ENCODE measurements around the gene EXOC3L4. TPM values are rescaled to one million over a fixed set of nuclear protein-coding genes. Genes with fewer than 3 reads are reported as not detected.

Gene EXOC3L4
- total RNA-seq, 6 experiments from 2014 or later: 0.45 TPM; not detected in 5

DNA sequence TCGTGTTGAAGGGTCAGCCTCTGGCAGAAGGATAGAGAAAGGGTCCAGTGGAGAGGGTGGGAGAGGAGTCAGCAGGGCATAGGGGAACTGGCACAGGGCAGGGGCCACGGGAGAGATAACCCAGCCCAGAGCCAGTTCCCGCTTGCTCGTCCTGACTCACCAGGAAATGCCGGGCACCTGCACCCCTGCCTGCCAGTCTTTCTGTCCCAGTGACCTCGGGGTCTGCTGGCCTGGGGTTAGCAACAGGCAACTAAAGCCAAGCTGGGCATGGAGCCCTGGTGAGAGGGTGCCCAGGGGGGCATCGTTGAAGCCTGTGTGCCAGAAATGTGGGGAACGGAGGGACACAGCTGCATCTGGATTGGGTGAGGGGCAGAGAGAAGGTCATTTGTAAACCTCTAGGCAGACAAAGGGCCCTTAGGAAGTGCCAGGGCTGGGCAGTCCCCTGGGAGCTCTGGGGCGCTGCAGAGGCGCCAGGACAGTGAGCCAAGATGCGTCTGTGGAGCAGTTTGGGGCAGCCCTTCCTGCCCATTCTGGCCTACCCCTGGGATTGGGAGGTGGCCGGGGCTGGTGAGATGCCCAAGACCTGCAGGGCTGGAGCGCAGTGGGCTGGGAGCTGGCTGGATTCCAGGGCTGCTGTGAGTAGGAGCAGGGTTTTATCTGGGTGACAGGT, 34.2 kb downstream of the EXOC3L4 start:
- peak overlapping the region; percentile 48; the same call in 1 of the 2 replicates for H3K27ac Mint-ChIP-seq
- DNase-seq: no peak

DNA sequence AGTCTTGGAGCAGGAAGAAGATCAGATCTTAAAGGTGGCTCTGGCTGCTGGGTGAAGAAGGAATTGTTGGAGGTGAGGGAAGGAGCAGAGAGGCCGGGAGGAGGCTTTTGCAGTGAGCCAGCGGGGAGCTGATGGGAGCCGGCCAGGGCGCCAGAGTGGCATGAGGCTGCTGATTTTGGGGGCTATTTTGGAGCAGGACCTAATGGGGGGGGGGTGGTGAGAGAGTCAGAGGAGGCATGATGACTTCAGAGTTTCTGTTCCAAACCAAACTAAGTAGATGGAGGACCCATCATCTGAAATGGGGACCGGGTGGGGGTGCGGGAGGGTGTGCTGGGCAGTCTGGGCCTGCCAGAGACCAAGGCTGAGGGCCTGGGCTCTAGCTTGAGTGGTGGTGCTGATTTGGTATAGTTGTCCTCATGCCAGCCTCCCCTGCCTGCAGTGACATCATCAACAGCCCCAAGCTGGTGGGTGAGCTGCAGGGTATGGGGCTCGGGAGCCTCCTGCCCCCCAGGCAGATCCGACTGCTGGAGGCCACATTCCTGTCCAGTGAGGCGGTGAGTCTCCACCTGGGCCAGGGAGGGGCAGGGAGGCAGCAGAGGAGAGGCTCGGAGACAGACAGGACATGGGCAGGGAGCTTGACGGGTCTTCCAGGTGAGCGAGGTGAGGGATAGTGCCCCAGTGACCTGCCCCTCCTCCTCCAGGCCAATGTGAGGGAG, 34.9 kb downstream of the EXOC3L4 start:
- Mint-ChIP-seq H3K4me3 (no peak overlapping the region), H3K27me3 (ENCODE audit: insufficient read depth) (peaks cover 2% of the 10 kb centered on the region; the same call in 1 of the 2 replicates), H3K4me1 (ENCODE audit: low read depth) (peaks cover 24% of the 10 kb centered on the region), H3K36me3 (ENCODE audit: low read depth) (peaks cover 5% of the 10 kb centered on the region; the same call in 1 of the 2 replicates), H3K27ac (no peak overlapping the region), H3K9me3 (no peaks in the 10 kb centered on the region)
- TF ChIP-seq, protein P1, sequence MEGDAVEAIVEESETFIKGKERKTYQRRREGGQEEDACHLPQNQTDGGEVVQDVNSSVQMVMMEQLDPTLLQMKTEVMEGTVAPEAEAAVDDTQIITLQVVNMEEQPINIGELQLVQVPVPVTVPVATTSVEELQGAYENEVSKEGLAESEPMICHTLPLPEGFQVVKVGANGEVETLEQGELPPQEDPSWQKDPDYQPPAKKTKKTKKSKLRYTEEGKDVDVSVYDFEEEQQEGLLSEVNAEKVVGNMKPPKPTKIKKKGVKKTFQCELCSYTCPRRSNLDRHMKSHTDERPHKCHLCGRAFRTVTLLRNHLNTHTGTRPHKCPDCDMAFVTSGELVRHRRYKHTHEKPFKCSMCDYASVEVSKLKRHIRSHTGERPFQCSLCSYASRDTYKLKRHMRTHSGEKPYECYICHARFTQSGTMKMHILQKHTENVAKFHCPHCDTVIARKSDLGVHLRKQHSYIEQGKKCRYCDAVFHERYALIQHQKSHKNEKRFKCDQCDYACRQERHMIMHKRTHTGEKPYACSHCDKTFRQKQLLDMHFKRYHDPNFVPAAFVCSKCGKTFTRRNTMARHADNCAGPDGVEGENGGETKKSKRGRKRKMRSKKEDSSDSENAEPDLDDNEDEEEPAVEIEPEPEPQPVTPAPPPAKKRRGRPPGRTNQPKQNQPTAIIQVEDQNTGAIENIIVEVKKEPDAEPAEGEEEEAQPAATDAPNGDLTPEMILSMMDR (IDR thresholded peaks at IDR 0.05): no peak
- no peak for DNase-seq

More for the DNA sequence above, 34.2 kb downstream of the EXOC3L4 start:
- Mint-ChIP-seq H3K27me3 (ENCODE audit: insufficient read depth) (peaks cover 2% of the 10 kb centered on the region; the same call in 1 of the 2 replicates), H3K4me1 (ENCODE audit: low read depth) (peaks cover 31% of the 10 kb centered on the region), H3K9me3 (no peaks in the 10 kb centered on the region), H3K4me3 (no peak overlapping the region), H3K36me3 (ENCODE audit: low read depth) (peaks cover 5% of the 10 kb centered on the region; the same call in 1 of the 2 replicates)
- TF ChIP-seq, protein P1 (IDR thresholded peaks at IDR 0.05): no peak

DNA sequence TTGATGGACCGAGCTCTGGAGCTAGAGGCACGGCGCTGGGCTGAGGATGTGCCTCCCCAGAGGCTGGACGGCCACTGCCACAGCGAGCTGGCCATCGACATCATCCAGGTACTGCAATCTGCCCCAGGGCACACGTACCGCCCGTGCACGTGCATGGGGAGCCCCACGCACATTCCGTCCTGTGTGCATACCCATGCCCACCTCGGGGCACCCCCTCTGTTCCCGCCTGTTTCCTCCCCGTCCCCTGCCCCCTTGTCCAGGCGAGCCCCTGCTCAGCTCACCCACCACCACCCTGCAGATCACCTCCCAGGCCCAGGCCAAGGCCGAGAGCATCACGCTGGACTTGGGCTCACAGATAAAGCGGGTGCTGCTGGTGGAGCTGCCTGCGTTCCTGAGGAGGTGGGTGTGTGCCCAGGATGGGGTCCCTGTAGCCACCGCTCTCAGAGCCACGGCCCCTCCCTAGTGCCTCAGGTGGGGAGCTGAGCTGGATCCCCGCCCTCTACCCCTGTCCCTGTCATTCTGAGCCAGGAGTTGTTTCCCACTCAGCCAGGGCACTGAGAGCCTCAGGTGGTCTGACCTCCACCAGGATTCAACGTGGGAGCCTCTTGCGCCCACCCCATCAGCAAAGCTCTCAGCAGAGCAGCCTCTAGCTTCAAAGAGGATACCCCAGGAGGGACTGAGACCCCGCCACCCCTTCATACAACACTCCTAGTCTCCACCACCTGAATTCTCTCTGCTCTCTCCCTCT, 35.7 kb downstream of the EXOC3L4 start:
- DNase-seq: no peak
- Mint-ChIP-seq H3K36me3 (ENCODE audit: low read depth) (peaks cover 11% of the 10 kb centered on the region; the same call in 1 of the 2 replicates), H3K4me3 (no peak overlapping the region), H3K27me3 (ENCODE audit: insufficient read depth) (peaks cover 2% of the 10 kb centered on the region; the same call in 1 of the 2 replicates), H3K4me1 (ENCODE audit: low read depth) (peaks cover 24% of the 10 kb centered on the region), H3K27ac (no peak overlapping the region), H3K9me3 (no peaks in the 10 kb centered on the region)
- TF ChIP-seq, protein P1 (IDR thresholded peaks at IDR 0.05): no peak

GRCh38 chr14:103130965-103131364, 36.4 kb downstream of the EXOC3L4 start:
- peaks cover 24% of the 10 kb centered on the region for H3K4me1 Mint-ChIP-seq (ENCODE audit: low read depth)
- TF ChIP-seq, protein P1 (IDR thresholded peaks at IDR 0.05): no peak
- no peak overlapping the region for H3K4me3 Mint-ChIP-seq
- H3K27me3 Mint-ChIP-seq (ENCODE audit: insufficient read depth): peaks cover 2% of the 10 kb centered on the region
- H3K27ac Mint-ChIP-seq: no peak overlapping the region
- no peaks in the 10 kb centered on the region for H3K9me3 Mint-ChIP-seq
- H3K36me3 Mint-ChIP-seq (ENCODE audit: low read depth): peaks cover 14% of the 10 kb centered on the region; the same call in 1 of the 2 replicates
- DNase-seq: no peak

- Mint-ChIP-seq H3K9me3 (no peaks in the 10 kb centered on the region), H3K4me1 (ENCODE audit: low read depth) (peaks cover 24% of the 10 kb centered on the region), H3K4me3 (no peak overlapping the region), H3K27ac (no peak overlapping the region), H3K27me3 (ENCODE audit: insufficient read depth) (no peaks in the 10 kb centered on the region; the same call in none of the 2 replicates), H3K36me3 (ENCODE audit: low read depth) (peaks cover 17% of the 10 kb centered on the region)
- no peak for DNase-seq
- TF ChIP-seq, protein P1 (IDR thresholded peaks at IDR 0.05): no peak
These were observed 37.1 kb downstream of the EXOC3L4 start for GRCh38 chr14:103131580-103131979.
